GM18909 (cell line): Measurements from ENCODE around the gene TNS2.

Experiments used
- ATAC-seq: cut with Tn5 transposase; IDR thresholded peaks from one replicate; pipeline ENCODE4 v1.9.1; 2021; ENCODE audit warnings: mild to moderate bottlenecking; ENCODE audit not compliant: unreplicated experiment, poor library complexity

TNS2 gene

GRCh38 chr12:53067074-53067992 lies 17.5 kb downstream of the TNS2 start:
- ATAC-seq, result no peak

- ATAC-seq, result no peak
Measured at GRCh38 chr12:53067993-53068770, 18.3 kb downstream of the TNS2 start.

- no peak for ATAC-seq
Measured at GRCh38 chr12:53068811-53069585, 19.1 kb downstream of the TNS2 start.

- ATAC-seq, result no peak
Measured at GRCh38 chr12:53069621-53070410, 20.0 kb downstream of the TNS2 start.

- ATAC-seq, result no peak
Measured at GRCh38 chr12:53070877-53071492, 21.1 kb downstream of the TNS2 start.

- ATAC-seq, result no peak
Measured at GRCh38 chr12:53071591-53072551, 22.0 kb downstream of the TNS2 start.

- ATAC-seq, result no peak
Measured at GRCh38 chr12:53073881-53074280, 24.0 kb downstream of the TNS2 start.

GRCh38 chr12:53074283-53074998 lies 24.6 kb downstream of the TNS2 start:
- ATAC-seq, result no peak

- no peak for ATAC-seq
Measured at GRCh38 chr12:53074999-53075370, 25.1 kb downstream of the TNS2 start.

GRCh38 chr12:53076461-53076860 lies 26.6 kb downstream of the TNS2 start:
- ATAC-seq, result no peak

GRCh38 chr12:53077030-53077429 lies 27.2 kb downstream of the TNS2 start:
- no peak for ATAC-seq

GRCh38 chr12:53078425-53079225 lies 28.8 kb downstream of the TNS2 start:
- ATAC-seq, result peak; percentile 21

- peak; percentile 98 for ATAC-seq
Measured at GRCh38 chr12:53079226-53080117, 29.6 kb downstream of the TNS2 start, which contains the start of gene SPRYD3. TSS of gene SPRYD3 (minus strand) at chr12:53079390. CDS start at chr12:53079333, 57 bp downstream.

GRCh38 chr12:53082637-53083175 lies 32.8 kb downstream of the TNS2 start:
- ATAC-seq, result no peak

- no peak for ATAC-seq
Measured at GRCh38 chr12:53086361-53086760, 36.5 kb downstream of the TNS2 start.

GRCh38 chr12:53090105-53090504 lies 40.2 kb downstream of the TNS2 start:
- ATAC-seq, result no peak
